ENCODE data around the gene C22orf23.
"Not testable (repeated sequence)": the region's sequence is repeated elsewhere in the genome, so short reads cannot be mapped to it uniquely, and the experiment has no call there.

The C22orf23 gene

GRCh38 chr22:37979782-37980181 lies 26.4 kb upstream of the C22orf23 start:
- Histone ChIP-seq H3K4me1 (ENCODE audit: insufficient read depth, low read length) (peaks cover 4% of the 10 kb centered on the region; the same call in 1 of the 2 replicates), H3K27ac (ENCODE audit: low read length) (no peak overlapping the region)

GRCh38 chr22:37976547-37976946 lies 23.1 kb upstream of the C22orf23 start:
- H3K9me3 ChIP-seq (ENCODE audit: insufficient read depth, low read depth, low read length): no peaks in the 10 kb centered on the region
- no peaks in the 10 kb centered on the region for H3K36me3 ChIP-seq (ENCODE audit: insufficient read depth, low read depth, low read length)
- no peaks in the 10 kb centered on the region for H3K27me3 ChIP-seq (ENCODE audit: insufficient read depth, low read length)
- no peak overlapping the region for H3K4me3 ChIP-seq (ENCODE audit: low read length)
- H3K9ac ChIP-seq (ENCODE audit: low read depth, low read length): no peak overlapping the region
- no peak overlapping the region for H3K27ac ChIP-seq (ENCODE audit: low read length)
- H3K4me1 ChIP-seq (ENCODE audit: insufficient read depth, low read length): peaks cover 6% of the 10 kb centered on the region; the same call in 1 of the 2 replicates

More at GRCh38 chr22:37979782-37980181, 26.4 kb upstream of the C22orf23 start:
- Histone ChIP-seq H3K4me3 (ENCODE audit: low read length) (no peak overlapping the region), H3K9ac (ENCODE audit: low read depth, low read length) (no peak overlapping the region), H3K9me3 (ENCODE audit: insufficient read depth, low read depth, low read length) (no peaks in the 10 kb centered on the region), H3K27me3 (ENCODE audit: insufficient read depth, low read length) (peaks cover 30% of the 10 kb centered on the region), H3K36me3 (ENCODE audit: insufficient read depth, low read depth, low read length) (no peaks in the 10 kb centered on the region)

GRCh38 chr22:37976022-37976421 lies 22.6 kb upstream of the C22orf23 start:
- not testable (repeated sequence) for H3K27ac ChIP-seq (ENCODE audit: low read length); H3K4me1 ChIP-seq (ENCODE audit: insufficient read depth, low read length); H3K9ac ChIP-seq (ENCODE audit: low read depth, low read length)

GRCh38 chr22:37975153-37975552 lies 21.8 kb upstream of the C22orf23 start:
- Histone ChIP-seq H3K27me3 (ENCODE audit: insufficient read depth, low read length) (no peaks in the 10 kb centered on the region), H3K4me1 (ENCODE audit: insufficient read depth, low read length) (peaks cover 9% of the 10 kb centered on the region; the same call in 1 of the 2 replicates), H3K36me3 (ENCODE audit: insufficient read depth, low read depth, low read length) (no peaks in the 10 kb centered on the region), H3K9ac (ENCODE audit: low read depth, low read length) (no peak overlapping the region), H3K27ac (ENCODE audit: low read length) (no peak overlapping the region), H3K9me3 (ENCODE audit: insufficient read depth, low read depth, low read length) (no peaks in the 10 kb centered on the region), H3K4me3 (ENCODE audit: low read length) (no peak overlapping the region)

More at GRCh38 chr22:37976022-37976421, 22.6 kb upstream of the C22orf23 start:
- H3K27me3 ChIP-seq (ENCODE audit: insufficient read depth, low read length); H3K36me3 ChIP-seq (ENCODE audit: insufficient read depth, low read depth, low read length); H3K4me3 ChIP-seq (ENCODE audit: low read length); H3K9me3 ChIP-seq (ENCODE audit: insufficient read depth, low read depth, low read length): not testable (repeated sequence)

GRCh38 chr22:37973271-37974170 lies 20.1 kb upstream of the C22orf23 start:
- no peak overlapping the region for H3K9ac ChIP-seq (ENCODE audit: low read depth, low read length)
- no peak overlapping the region for H3K27ac ChIP-seq (ENCODE audit: low read length)
- peaks cover 9% of the 10 kb centered on the region; the same call in 1 of the 2 replicates for H3K4me1 ChIP-seq (ENCODE audit: insufficient read depth, low read length)
- no peaks in the 10 kb centered on the region for H3K9me3 ChIP-seq (ENCODE audit: insufficient read depth, low read depth, low read length)
- H3K4me3 ChIP-seq (ENCODE audit: low read length): no peak overlapping the region
- H3K27me3 ChIP-seq (ENCODE audit: insufficient read depth, low read length): no peaks in the 10 kb centered on the region
- H3K36me3 ChIP-seq (ENCODE audit: insufficient read depth, low read depth, low read length): 0 out of 2 replicates have a peak, but pooled peaks cover 4% of the 10 kb centered on the region

GRCh38 chr22:37972527-37972926 lies 19.1 kb upstream of the C22orf23 start:
- peaks cover 9% of the 10 kb centered on the region; the same call in 1 of the 2 replicates for H3K4me1 ChIP-seq (ENCODE audit: insufficient read depth, low read length)
- no peak overlapping the region for H3K4me3 ChIP-seq (ENCODE audit: low read length)
- H3K9ac ChIP-seq (ENCODE audit: low read depth, low read length): peak overlapping the region; percentile 24
- H3K27me3 ChIP-seq (ENCODE audit: insufficient read depth, low read length): no peaks in the 10 kb centered on the region
- H3K9me3 ChIP-seq (ENCODE audit: insufficient read depth, low read depth, low read length): no peaks in the 10 kb centered on the region
- peaks cover 9% of the 10 kb centered on the region for H3K36me3 ChIP-seq (ENCODE audit: insufficient read depth, low read depth, low read length)
- no peak overlapping the region for H3K27ac ChIP-seq (ENCODE audit: low read length)

- H3K36me3 ChIP-seq (ENCODE audit: insufficient read depth, low read depth, low read length): peaks cover 17% of the 10 kb centered on the region
- H3K9me3 ChIP-seq (ENCODE audit: insufficient read depth, low read depth, low read length): no peaks in the 10 kb centered on the region
- no peaks in the 10 kb centered on the region for H3K27me3 ChIP-seq (ENCODE audit: insufficient read depth, low read length)
- H3K9ac ChIP-seq (ENCODE audit: low read depth, low read length): peak overlapping the region; percentile 39
- H3K4me3 ChIP-seq (ENCODE audit: low read length): peak overlapping the region; percentile 51
- peaks cover 9% of the 10 kb centered on the region; the same call in 1 of the 2 replicates for H3K4me1 ChIP-seq (ENCODE audit: insufficient read depth, low read length)
- no peak overlapping the region for H3K27ac ChIP-seq (ENCODE audit: low read length)
Observed at GRCh38 chr22:37971475-37972434, 18.4 kb upstream of the C22orf23 start.

GRCh38 chr22:37970864-37971263 lies 17.5 kb upstream of the C22orf23 start:
- Histone ChIP-seq H3K4me1 (ENCODE audit: insufficient read depth, low read length) (peaks cover 9% of the 10 kb centered on the region; the same call in 1 of the 2 replicates), H3K9ac (ENCODE audit: low read depth, low read length) (no peak overlapping the region), H3K27ac (ENCODE audit: low read length) (no peak overlapping the region), H3K9me3 (ENCODE audit: insufficient read depth, low read depth, low read length) (no peaks in the 10 kb centered on the region), H3K36me3 (ENCODE audit: insufficient read depth, low read depth, low read length) (peaks cover 26% of the 10 kb centered on the region), H3K4me3 (ENCODE audit: low read length) (no peak overlapping the region), H3K27me3 (ENCODE audit: insufficient read depth, low read length) (no peaks in the 10 kb centered on the region)

GRCh38 chr22:37968452-37969251 lies 15.3 kb upstream of the C22orf23 start:
- Histone ChIP-seq H3K27me3 (ENCODE audit: insufficient read depth, low read length) (no peaks in the 10 kb centered on the region), H3K4me1 (ENCODE audit: insufficient read depth, low read length) (peaks cover 9% of the 10 kb centered on the region; the same call in 1 of the 2 replicates), H3K4me3 (ENCODE audit: low read length) (no peak overlapping the region), H3K36me3 (ENCODE audit: insufficient read depth, low read depth, low read length) (peaks cover 34% of the 10 kb centered on the region), H3K9ac (ENCODE audit: low read depth, low read length) (no peak overlapping the region), H3K27ac (ENCODE audit: low read length) (no peak overlapping the region), H3K9me3 (ENCODE audit: insufficient read depth, low read depth, low read length) (no peaks in the 10 kb centered on the region)

GRCh38 chr22:37967637-37968451 lies 14.4 kb upstream of the C22orf23 start:
- Histone ChIP-seq H3K27ac (ENCODE audit: low read length) (no peak overlapping the region), H3K9ac (ENCODE audit: low read depth, low read length) (no peak overlapping the region), H3K36me3 (ENCODE audit: insufficient read depth, low read depth, low read length) (peaks cover 38% of the 10 kb centered on the region)

More at GRCh38 chr22:37967637-37968451, 14.4 kb upstream of the C22orf23 start:
- no peaks in the 10 kb centered on the region for H3K27me3 ChIP-seq (ENCODE audit: insufficient read depth, low read length)
- no peaks in the 10 kb centered on the region for H3K9me3 ChIP-seq (ENCODE audit: insufficient read depth, low read depth, low read length)
- peaks cover 9% of the 10 kb centered on the region; the same call in 1 of the 2 replicates for H3K4me1 ChIP-seq (ENCODE audit: insufficient read depth, low read length)
- H3K4me3 ChIP-seq (ENCODE audit: low read length): no peak overlapping the region

Data from iPS-20b (cell line).